GM23338 (cell line): ENCODE results near the gene DGKD. TPM values are rescaled to one million over a fixed set of nuclear protein-coding genes. Genes with fewer than 3 reads are reported as not detected.

ENCODE experiments used
- ATAC-seq: fragments of 200-7000 bp; cut with Tn5 transposase; 3 replicates; pipeline ENCODE4 v1.9.1; 2020
- DNase-seq: peaks from one replicate; pipeline ENCODE4 v3.0.0-alpha.2; 2015; ENCODE audit warnings: low spot score
- H2AFZ ChIP-seq: fragments of 200-600 bp; sonication (generic); 2 replicates; pipeline ENCODE4 v1.8.0; 2016; ENCODE audit warnings: antibody characterized with exemption, mild to moderate bottlenecking, moderate library complexity
- H3F3A ChIP-seq: fragments of 200-600 bp; sonication (generic); replicated peaks from 2 replicates; pipeline ENCODE4 v1.8.0; 2017; ENCODE audit warnings: antibody characterized with exemption, mixed run types, low read depth
- H3K27ac ChIP-seq: fragments of 200-600 bp; sonication (generic); 2 replicates; pipeline ENCODE4 v1.6.1; 2016; ENCODE audit warnings: low read depth
- H3K27me3 ChIP-seq: fragments of 200-600 bp; sonication (generic); 2 replicates; pipeline ENCODE4 v1.8.0; 2016; ENCODE audit warnings: mild to moderate bottlenecking, mixed run types, moderate library complexity; ENCODE audit not compliant: insufficient read depth
- H3K36me3 ChIP-seq: fragments of 200-600 bp; sonication (generic); 2 replicates; pipeline ENCODE4 v1.8.0; 2016; ENCODE audit warnings: mild to moderate bottlenecking; ENCODE audit not compliant: insufficient read depth
- H3K4me1 ChIP-seq: fragments of 200-600 bp; sonication (generic); 2 replicates; pipeline ENCODE4 v1.8.0; 2016; ENCODE audit warnings: mild to moderate bottlenecking, moderate library complexity; ENCODE audit not compliant: insufficient read depth
- H3K4me2 ChIP-seq: fragments of 200-600 bp; sonication (generic); 2 replicates; pipeline ENCODE4 v1.7.1; 2017; ENCODE audit warnings: mixed run types
- H3K4me3 ChIP-seq: fragments of 200-600 bp; sonication (generic); 2 replicates; pipeline ENCODE4 v1.6.1; 2016; ENCODE audit warnings: mixed run types
- H3K79me2 ChIP-seq: fragments of 200-600 bp; sonication (generic); replicated peaks from 2 replicates; pipeline ENCODE4 v1.8.0; 2017; ENCODE audit warnings: mild to moderate bottlenecking; ENCODE audit not compliant: insufficient read depth
- H3K9me2 ChIP-seq: fragments of 200-600 bp; sonication (generic); 2 replicates; pipeline ENCODE4 v1.8.0; 2017; ENCODE audit not compliant: insufficient read depth
- H4K20me1 ChIP-seq: fragments of 200-600 bp; sonication (generic); replicated peaks from 2 replicates; pipeline ENCODE4 v1.8.0; 2017; ENCODE audit warnings: mild to moderate bottlenecking; ENCODE audit not compliant: insufficient read depth
- H3K27ac Mint-ChIP-seq: 2 replicates; pipeline ENCODE4 v1.8.0; 2020; ENCODE audit warnings: inconsistent platforms, mild to moderate bottlenecking, moderate library complexity, mixed read lengths
- H3K27me3 Mint-ChIP-seq: 3 replicates; pipeline ENCODE4 v1.8.0; 2022; ENCODE audit warnings: low read depth, mild to moderate bottlenecking, moderate library complexity, mixed read lengths, inconsistent platforms; ENCODE audit not compliant: insufficient read depth, poor library complexity
- H3K36me3 Mint-ChIP-seq: 3 replicates; pipeline ENCODE4 v1.8.0; 2021; ENCODE audit warnings: low read depth, mild to moderate bottlenecking, inconsistent platforms, moderate library complexity, mixed read lengths
- H3K4me1 Mint-ChIP-seq: 3 replicates; pipeline ENCODE4 v1.8.0; 2020; ENCODE audit warnings: mild to moderate bottlenecking, inconsistent platforms, mixed read lengths
- H3K4me3 Mint-ChIP-seq: 3 replicates; pipeline ENCODE4 v1.8.0; 2021; ENCODE audit warnings: moderate library complexity, mild to moderate bottlenecking, inconsistent platforms, mixed read lengths
- H3K9me3 Mint-ChIP-seq: 3 replicates; pipeline ENCODE4 v1.8.0; 2020; ENCODE audit warnings: moderate library complexity, mild to moderate bottlenecking, inconsistent platforms, mixed read lengths
- CREB1 ChIP-seq: fragments of 250-450 bp; sonication (Bioruptor Pico); IDR thresholded peaks from 2 replicates; pipeline ENCODE4 v1.5.0; 2020; ENCODE audit warnings: low read depth, mild to moderate bottlenecking, moderate library complexity
- ETS1 ChIP-seq: IDR thresholded peaks from 2 replicates; pipeline ENCODE4 v1.6.1; 2016; ENCODE audit warnings: antibody characterized with exemption
- EZH2 ChIP-seq: fragments of 200-600 bp; sonication (generic); IDR thresholded peaks from one replicate; pipeline ENCODE4 v1.8.0; 2017; ENCODE audit warnings: antibody characterized with exemption, mild to moderate bottlenecking, low read depth; ENCODE audit not compliant: unreplicated experiment
- EZH2phosphoT487 ChIP-seq: fragments of 200-600 bp; sonication (generic); IDR thresholded peaks from one replicate; pipeline ENCODE4 v1.8.1; 2018; ENCODE audit warnings: antibody characterized with exemption; ENCODE audit not compliant: unreplicated experiment
- JUNB ChIP-seq: IDR thresholded peaks from one replicate; pipeline ENCODE4 v1.6.1; 2016; ENCODE audit warnings: antibody characterized with exemption; ENCODE audit not compliant: unreplicated experiment
- NANOG ChIP-seq: IDR thresholded peaks from 2 replicates; pipeline ENCODE4 v1.6.1; 2016; ENCODE audit warnings: antibody characterized with exemption, borderline replicate concordance
- POLR2AphosphoS5 ChIP-seq: IDR thresholded peaks from 2 replicates; pipeline ENCODE4 v1.6.1; 2016; ENCODE audit warnings: antibody characterized with exemption, low read depth
- STAT1 ChIP-seq: IDR thresholded peaks from one replicate; pipeline ENCODE4 v1.6.1; 2016; ENCODE audit warnings: antibody characterized with exemption; ENCODE audit not compliant: unreplicated experiment
- ZNF114 ChIP-seq: fragments of 250-450 bp; sonication (Bioruptor Pico); IDR thresholded peaks from 2 replicates; pipeline ENCODE4 v1.5.0; 2020; ENCODE audit warnings: mild to moderate bottlenecking, moderate library complexity
- ZNF331 ChIP-seq: fragments of 250-450 bp; sonication (Bioruptor Pico); IDR thresholded peaks from 2 replicates; pipeline ENCODE4 v1.5.0; 2020; ENCODE audit warnings: low read depth, mild to moderate bottlenecking, moderate library complexity
- ZNF462 ChIP-seq: fragments of 250-450 bp; sonication (Bioruptor Pico); IDR thresholded peaks from 2 replicates; pipeline ENCODE4 v1.5.0; 2020; ENCODE audit warnings: mild to moderate bottlenecking, moderate library complexity
- polyA plus RNA-seq: library from polyadenylated mRNA; unstranded; fragments of >200 nt; fragmentation: Nextera tagmentation; extraction: Ambion mirVana; gene quantifications from 2 replicates; pipeline ENCODE4 v1.2.1, GENCODE V29; 2016
- total RNA-seq: library from RNA; depleted of rRNA; stranded (reverse); fragments of >200 nt; shearing (Covaris generic); gene quantifications from 2 replicates; pipeline ENCODE4 v1.2.3, GENCODE V29; 2014
- TF ChIP-seq, protein P1 (sequence below), 2 experiments: fragments of 200-600 bp in 1 of 2; sonication (generic) in 1 of 2; conservative IDR thresholded peaks; 2 replicates each; pipeline versions ENCODE4 v1.5.1 to v1.6.1; 2016 to 2017; ENCODE audit warnings: antibody characterized with exemption in 2 of 2, low read depth in 2 of 2, mild to moderate bottlenecking in 2 of 2, moderate library complexity in 1 of 2
- TF ChIP-seq, protein P2 (sequence below): IDR thresholded peaks from one replicate; pipeline ENCODE4 v1.6.1; 2018; ENCODE audit warnings: antibody characterized with exemption; ENCODE audit not compliant: unreplicated experiment

The DGKD gene
- total and polyA plus RNA-seq, 2 experiments from 2014 or later: 11.1 to 23.4 TPM

DNA sequence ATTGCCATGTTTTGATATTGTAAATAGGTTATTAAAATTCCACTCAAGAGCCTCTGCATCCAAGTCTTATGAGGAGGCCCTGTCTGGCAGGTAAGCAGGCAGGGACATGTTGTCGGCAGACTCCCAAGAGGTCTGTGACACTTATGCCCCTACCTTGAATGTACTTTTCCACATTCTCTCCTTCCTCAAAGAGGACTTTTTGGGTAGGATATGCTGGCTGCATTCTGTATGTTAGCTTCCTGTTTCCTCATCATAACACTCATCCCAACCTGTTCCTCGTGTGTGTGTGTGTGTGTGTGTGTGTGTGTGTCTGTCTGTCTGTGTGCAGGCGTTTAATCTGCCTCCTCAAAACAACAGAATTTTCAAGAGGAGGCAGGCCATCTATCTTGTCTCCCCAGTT lies 137.0 kb downstream of the DGKD start:
- Histone ChIP-seq H3K4me3 (no peak overlapping the region), H3K27me3 (no peaks in the 10 kb centered on the region), H4K20me1 (no peaks in the 10 kb centered on the region), H3K4me2 (no peak overlapping the region), H3K79me2 (no peaks in the 10 kb centered on the region), H3K9me2 (no peaks in the 10 kb centered on the region), H3F3A (no peaks in the 10 kb centered on the region), H3K36me3 (no peaks in the 10 kb centered on the region), H3K27ac (no peak overlapping the region), H2AFZ (no peak overlapping the region), H3K4me1 (no peaks in the 10 kb centered on the region)
- Mint-ChIP-seq H3K36me3 (no peaks in the 10 kb centered on the region; the same call in 2 of the 3 replicates), H3K27me3 (no peaks in the 10 kb centered on the region), H3K9me3 (no peaks in the 10 kb centered on the region), H3K27ac (no peak overlapping the region), H3K4me1 (no peaks in the 10 kb centered on the region), H3K4me3 (no peak overlapping the region)
- DNase-seq (no peak), ATAC-seq (no peak)
- TF ChIP-seq POLR2AphosphoS5: no peak
- no peak for TF ChIP-seq NANOG
- no peak for TF ChIP-seq ZNF114 (CRISPR knock-in tag)
- TF ChIP-seq CREB1: no peak
- no peak for TF ChIP-seq STAT1
- no peak for TF ChIP-seq EZH2
- TF ChIP-seq EZH2phosphoT487: no peak
- no peak for TF ChIP-seq ZNF331
- TF ChIP-seq, protein P1, sequence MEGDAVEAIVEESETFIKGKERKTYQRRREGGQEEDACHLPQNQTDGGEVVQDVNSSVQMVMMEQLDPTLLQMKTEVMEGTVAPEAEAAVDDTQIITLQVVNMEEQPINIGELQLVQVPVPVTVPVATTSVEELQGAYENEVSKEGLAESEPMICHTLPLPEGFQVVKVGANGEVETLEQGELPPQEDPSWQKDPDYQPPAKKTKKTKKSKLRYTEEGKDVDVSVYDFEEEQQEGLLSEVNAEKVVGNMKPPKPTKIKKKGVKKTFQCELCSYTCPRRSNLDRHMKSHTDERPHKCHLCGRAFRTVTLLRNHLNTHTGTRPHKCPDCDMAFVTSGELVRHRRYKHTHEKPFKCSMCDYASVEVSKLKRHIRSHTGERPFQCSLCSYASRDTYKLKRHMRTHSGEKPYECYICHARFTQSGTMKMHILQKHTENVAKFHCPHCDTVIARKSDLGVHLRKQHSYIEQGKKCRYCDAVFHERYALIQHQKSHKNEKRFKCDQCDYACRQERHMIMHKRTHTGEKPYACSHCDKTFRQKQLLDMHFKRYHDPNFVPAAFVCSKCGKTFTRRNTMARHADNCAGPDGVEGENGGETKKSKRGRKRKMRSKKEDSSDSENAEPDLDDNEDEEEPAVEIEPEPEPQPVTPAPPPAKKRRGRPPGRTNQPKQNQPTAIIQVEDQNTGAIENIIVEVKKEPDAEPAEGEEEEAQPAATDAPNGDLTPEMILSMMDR (conservative IDR thresholded peaks at IDR 0.05; ENCODE audit: low read depth in 2 of 2): no peak
- no peak for TF ChIP-seq ZNF462 (CRISPR knock-in tag)
- TF ChIP-seq, protein P2, sequence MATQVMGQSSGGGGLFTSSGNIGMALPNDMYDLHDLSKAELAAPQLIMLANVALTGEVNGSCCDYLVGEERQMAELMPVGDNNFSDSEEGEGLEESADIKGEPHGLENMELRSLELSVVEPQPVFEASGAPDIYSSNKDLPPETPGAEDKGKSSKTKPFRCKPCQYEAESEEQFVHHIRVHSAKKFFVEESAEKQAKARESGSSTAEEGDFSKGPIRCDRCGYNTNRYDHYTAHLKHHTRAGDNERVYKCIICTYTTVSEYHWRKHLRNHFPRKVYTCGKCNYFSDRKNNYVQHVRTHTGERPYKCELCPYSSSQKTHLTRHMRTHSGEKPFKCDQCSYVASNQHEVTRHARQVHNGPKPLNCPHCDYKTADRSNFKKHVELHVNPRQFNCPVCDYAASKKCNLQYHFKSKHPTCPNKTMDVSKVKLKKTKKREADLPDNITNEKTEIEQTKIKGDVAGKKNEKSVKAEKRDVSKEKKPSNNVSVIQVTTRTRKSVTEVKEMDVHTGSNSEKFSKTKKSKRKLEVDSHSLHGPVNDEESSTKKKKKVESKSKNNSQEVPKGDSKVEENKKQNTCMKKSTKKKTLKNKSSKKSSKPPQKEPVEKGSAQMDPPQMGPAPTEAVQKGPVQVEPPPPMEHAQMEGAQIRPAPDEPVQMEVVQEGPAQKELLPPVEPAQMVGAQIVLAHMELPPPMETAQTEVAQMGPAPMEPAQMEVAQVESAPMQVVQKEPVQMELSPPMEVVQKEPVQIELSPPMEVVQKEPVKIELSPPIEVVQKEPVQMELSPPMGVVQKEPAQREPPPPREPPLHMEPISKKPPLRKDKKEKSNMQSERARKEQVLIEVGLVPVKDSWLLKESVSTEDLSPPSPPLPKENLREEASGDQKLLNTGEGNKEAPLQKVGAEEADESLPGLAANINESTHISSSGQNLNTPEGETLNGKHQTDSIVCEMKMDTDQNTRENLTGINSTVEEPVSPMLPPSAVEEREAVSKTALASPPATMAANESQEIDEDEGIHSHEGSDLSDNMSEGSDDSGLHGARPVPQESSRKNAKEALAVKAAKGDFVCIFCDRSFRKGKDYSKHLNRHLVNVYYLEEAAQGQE: no peak
- no peak for TF ChIP-seq JUNB
- no peak for TF ChIP-seq ETS1
